WTC11 (cell line): Measurements from ENCODE around the gene GLB1L3. TPM values are rescaled to one million over a fixed set of nuclear protein-coding genes. Genes with fewer than 3 reads are reported as not detected.
"Not testable (repeated sequence)": the region's sequence is repeated elsewhere in the genome, so short reads cannot be mapped to it uniquely, and the experiment has no call there.

ENCODE experiments used
- ATAC-seq: fragments of 200-7000 bp; cut with Tn5 transposase; 2 replicates; pipeline ENCODE4 v1.10.0; 2021; ENCODE audit warnings: mild to moderate bottlenecking, moderate library complexity
- CTCF ChIA-PET: fragments of 300-600 bp; sonication (Branson Sonifier 250); formaldehyde crosslinking; loops from one replicate; lab custom pipeline; 2021; ENCODE audit warnings: antibody characterized with exemption; lab: Charles Lee
- POLR2A ChIA-PET: fragments of 350-600 bp; sonication (Branson Sonifier 250); formaldehyde crosslinking; loops from one replicate; lab custom pipeline; 2021; ENCODE audit warnings: antibody characterized with exemption; lab: Charles Lee
- DNase-seq: peaks from one replicate; pipeline ENCODE4 v3.0.0; 2021; ENCODE audit warnings: low spot score
- H3K27ac Mint-ChIP-seq: 2 replicates; pipeline ENCODE4 v1.8.0; 2021; ENCODE audit warnings: mixed read lengths
- H3K27me3 Mint-ChIP-seq: 2 replicates; pipeline ENCODE4 v1.8.0; 2021; ENCODE audit warnings: low read depth, mild to moderate bottlenecking, moderate library complexity, mixed read lengths
- H3K36me3 Mint-ChIP-seq: 2 replicates; pipeline ENCODE4 v1.8.0; 2021; ENCODE audit warnings: mixed read lengths
- H3K4me1 Mint-ChIP-seq: 2 replicates; pipeline ENCODE4 v1.8.0; 2022; ENCODE audit warnings: mixed read lengths
- H3K4me3 Mint-ChIP-seq: 2 replicates; pipeline ENCODE4 v1.8.0; 2021; ENCODE audit warnings: mild to moderate bottlenecking, moderate library complexity, mixed read lengths
- H3K9me3 Mint-ChIP-seq: 2 replicates; pipeline ENCODE4 v1.8.0; 2021; ENCODE audit warnings: mixed read lengths
- CREB1 ChIP-seq: sonication (generic); formaldehyde crosslinking; IDR thresholded peaks from 2 replicates; pipeline ENCODE4 v1.8.0; 2023; ENCODE audit warnings: mild to moderate bottlenecking, missing genetic modification reagents
- HMGA2 ChIP-seq: fragments of 250-450 bp; sonication (Bioruptor Pico); IDR thresholded peaks from 2 replicates; pipeline ENCODE4 v1.4.0; 2021; ENCODE audit warnings: mild to moderate bottlenecking, moderate library complexity
- JUN ChIP-seq: sonication (generic); formaldehyde crosslinking; IDR thresholded peaks from 2 replicates; pipeline ENCODE4 v1.8.0; 2023; ENCODE audit warnings: mild to moderate bottlenecking, missing genetic modification reagents
- KAT7 ChIP-seq: sonication (generic); formaldehyde crosslinking; IDR thresholded peaks from 2 replicates; pipeline ENCODE4 v1.8.1; 2023; ENCODE audit warnings: missing genetic modification reagents, mild to moderate bottlenecking, borderline replicate concordance
- MAX ChIP-seq: sonication (generic); formaldehyde crosslinking; IDR thresholded peaks from 2 replicates; pipeline ENCODE4 v1.8.0; 2022; ENCODE audit warnings: mild to moderate bottlenecking, missing genetic modification reagents
- NFE2L1 ChIP-seq: sonication (generic); formaldehyde crosslinking; IDR thresholded peaks from 2 replicates; pipeline ENCODE4 v1.8.1; 2023; ENCODE audit warnings: missing genetic modification reagents
- OVOL2 ChIP-seq: fragments of 250-450 bp; sonication (Bioruptor Pico); IDR thresholded peaks from 2 replicates; pipeline ENCODE4 v1.9.0; 2021; ENCODE audit warnings: mild to moderate bottlenecking, borderline replicate concordance
- PRDM15 ChIP-seq: sonication (generic); formaldehyde crosslinking; IDR thresholded peaks from 2 replicates; pipeline ENCODE4 v1.8.0; 2022; ENCODE audit warnings: missing genetic modification reagents
- PRRX2 ChIP-seq: fragments of 250-450 bp; sonication (Bioruptor Pico); IDR thresholded peaks from 2 replicates; pipeline ENCODE4 v1.8.0; 2021; ENCODE audit warnings: mild to moderate bottlenecking
- RORB ChIP-seq: fragments of 250-450 bp; sonication (Bioruptor Pico); IDR thresholded peaks from 2 replicates; pipeline ENCODE4 v1.9.0; 2021; ENCODE audit warnings: mild to moderate bottlenecking
- SP1 ChIP-seq: sonication (generic); formaldehyde crosslinking; conservative IDR thresholded peaks from 2 replicates; pipeline ENCODE4 v1.8.1; 2022; ENCODE audit warnings: missing genetic modification reagents
- STAT6 ChIP-seq: sonication (generic); formaldehyde crosslinking; conservative IDR thresholded peaks from 2 replicates; pipeline ENCODE4 v1.8.1; 2023; ENCODE audit warnings: mild to moderate bottlenecking, low read depth, missing genetic modification reagents, moderate library complexity
- ZBTB43 ChIP-seq: sonication (generic); formaldehyde crosslinking; IDR thresholded peaks from 2 replicates; pipeline ENCODE4 v1.8.1; 2023; ENCODE audit warnings: mild to moderate bottlenecking, missing genetic modification reagents
- ZNF232 ChIP-seq: sonication (generic); formaldehyde crosslinking; IDR thresholded peaks from 2 replicates; pipeline ENCODE4 v1.8.0; 2022; ENCODE audit warnings: mild to moderate bottlenecking, missing genetic modification reagents
- ZNF263 ChIP-seq: sonication (generic); formaldehyde crosslinking; IDR thresholded peaks from 2 replicates; pipeline ENCODE4 v1.8.1; 2022; ENCODE audit warnings: low read depth, mild to moderate bottlenecking, moderate library complexity, missing genetic modification reagents
- ZNF317 ChIP-seq: sonication (generic); formaldehyde crosslinking; IDR thresholded peaks from 2 replicates; pipeline ENCODE4 v1.8.1; 2023; ENCODE audit warnings: low read depth, mild to moderate bottlenecking, moderate library complexity, missing genetic modification reagents, borderline replicate concordance
- ZNF425 ChIP-seq: fragments of 250-450 bp; sonication (Bioruptor Pico); conservative IDR thresholded peaks from 2 replicates; pipeline ENCODE4 v1.9.0; 2021; ENCODE audit warnings: mild to moderate bottlenecking
- ZNF512 ChIP-seq: sonication (generic); formaldehyde crosslinking; IDR thresholded peaks from 2 replicates; pipeline ENCODE4 v1.8.1; 2022; ENCODE audit warnings: missing genetic modification reagents, borderline replicate concordance
- total RNA-seq: library from RNA; stranded (reverse); gene quantifications from 3 replicates; pipeline ENCODE4 v1.2.3, GENCODE V29; 2021

GLB1L3 gene
- total RNA-seq, 1 experiment from 2014 or later = 50.2 TPM

- DNase-seq (no peak), ATAC-seq (no peak)
- no peak for TF ChIP-seq ZNF317 (CRISPR knock-in tag)
- no peak for TF ChIP-seq SP1 (CRISPR knock-in tag)
- TF ChIP-seq ZNF263 (CRISPR knock-in tag) = no peak
- no peak for TF ChIP-seq CREB1
- no peak for TF ChIP-seq ZNF232
- CTCF ChIA-PET = no interaction called here
- Mint-ChIP-seq H3K36me3 (no peaks in the 10 kb centered on the region), H3K27ac (no peak overlapping the region), H3K27me3 (no peaks in the 10 kb centered on the region; the same call in 1 of the 2 replicates), H3K4me3 (no peak overlapping the region), H3K9me3 (no peaks in the 10 kb centered on the region), H3K4me1 (peaks cover 2% of the 10 kb centered on the region)
- POLR2A ChIA-PET = no interaction called here
Measured at GRCh38 chr11:134343646-134344045, 67.5 kb downstream of the GLB1L3 start.

- CTCF ChIA-PET, DNase-seq, H3K27ac Mint-ChIP-seq, H3K9me3 Mint-ChIP-seq, ATAC-seq, POLR2A ChIA-PET, H3K36me3 Mint-ChIP-seq, H3K27me3 Mint-ChIP-seq, H3K4me3 Mint-ChIP-seq: not testable (repeated sequence)
- peaks cover 12% of the 10 kb centered on the region for H3K4me1 Mint-ChIP-seq
Measured at GRCh38 chr11:134344497-134345236, 68.5 kb downstream of the GLB1L3 start.

- Mint-ChIP-seq H3K4me3 (no peak overlapping the region), H3K36me3 (no peaks in the 10 kb centered on the region), H3K27ac (no peak overlapping the region), H3K27me3 (no peaks in the 10 kb centered on the region; the same call in 1 of the 2 replicates), H3K9me3 (0 out of 2 replicates have a peak, but pooled peaks cover under 1% of the 10 kb centered on the region), H3K4me1 (peaks cover 17% of the 10 kb centered on the region)
- DNase-seq (no peak), ATAC-seq (no peak)
- ChIA-PET POLR2A (no interaction called here), CTCF (no interaction called here)
- TF ChIP-seq ZNF425 (CRISPR knock-in tag) = no peak
- no peak for TF ChIP-seq JUN (CRISPR knock-in tag)
- TF ChIP-seq KAT7 (CRISPR knock-in tag) = no peak
- TF ChIP-seq ZNF512 (CRISPR knock-in tag) = no peak
- TF ChIP-seq PRRX2 (CRISPR knock-in tag) = no peak
- no peak for TF ChIP-seq ZBTB43
- no peak for TF ChIP-seq RORB (CRISPR knock-in tag)
- no peak for TF ChIP-seq HMGA2 (CRISPR knock-in tag)
- no peak for TF ChIP-seq NFE2L1 (CRISPR knock-in tag)
- TF ChIP-seq MAX (CRISPR knock-in tag) = no peak
- TF ChIP-seq PRDM15 (CRISPR knock-in tag) = no peak
- TF ChIP-seq STAT6 = no peak
- TF ChIP-seq OVOL2 = no peak
Measured at GRCh38 chr11:134345237-134345550, 69.0 kb downstream of the GLB1L3 start.
